ENCODE measurements around the gene PLAAT5.
A peak's percentile ranks its signal among the peaks of the same experiment; 100 is the strongest.

Gene PLAAT5

GRCh38 chr11:63505857-63506528, 15.0 kb upstream of the PLAAT5 start, which contains the start of gene LGALS12:
Gene LGALS12, plus strand, starts transcription at chr11:63506084. Its CDS starts 375 bp downstream, at chr11:63506459.
- no peak for TF ChIP-seq CTCF (IDR thresholded peaks at IDR 0.05; ENCODE audit: low read depth, low read length)
- in situ Hi-C loops (cut with HindIII; ENCODE audit: low sequenced_read_pairs), result no loop called here
- DNase-seq (ENCODE audit: low read depth, low spot score), result peak; percentile 20
- no peak within 1 kb of the TSS for H3K4me3 ChIP-seq (ENCODE audit: low read depth, low read length)

- in situ Hi-C loops (cut with HindIII; ENCODE audit: low sequenced_read_pairs), result no loop called here
- DNase-seq (ENCODE audit: low read depth, low spot score), result no peak
- no peak for TF ChIP-seq CTCF (IDR thresholded peaks at IDR 0.05; ENCODE audit: low read depth, low read length)
- H3K4me3 ChIP-seq (ENCODE audit: low read depth, low read length), result no peak overlapping the region
Measured at GRCh38 chr11:63504933-63505586, 14.1 kb upstream of the PLAAT5 start.

GRCh38 chr11:63504054-63504453, 13.1 kb upstream of the PLAAT5 start:
- no peak overlapping the region for H3K4me3 ChIP-seq (ENCODE audit: low read depth, low read length)
- no peak for DNase-seq (ENCODE audit: low read depth, low spot score)
- no peak for TF ChIP-seq CTCF (IDR thresholded peaks at IDR 0.05; ENCODE audit: low read depth, low read length)
- in situ Hi-C loops (cut with HindIII; ENCODE audit: low sequenced_read_pairs), result no loop called here

GRCh38 chr11:63503492-63503891, 12.5 kb upstream of the PLAAT5 start:
- in situ Hi-C loops (cut with HindIII; ENCODE audit: low sequenced_read_pairs), result no loop called here
- no peak for DNase-seq (ENCODE audit: low read depth, low spot score)

GRCh38 chr11:63502252-63502820, 11.4 kb upstream of the PLAAT5 start:
- no peak overlapping the region for H3K4me3 ChIP-seq (ENCODE audit: low read depth, low read length)
- in situ Hi-C loops (cut with HindIII; ENCODE audit: low sequenced_read_pairs), result no loop called here
- no peak for DNase-seq (ENCODE audit: low read depth, low spot score)
- no peak for TF ChIP-seq CTCF (IDR thresholded peaks at IDR 0.05; ENCODE audit: low read depth, low read length)

More at GRCh38 chr11:63503492-63503891, 12.5 kb upstream of the PLAAT5 start:
- TF ChIP-seq CTCF (IDR thresholded peaks at IDR 0.05; ENCODE audit: low read depth, low read length), result no peak
- no peak overlapping the region for H3K4me3 ChIP-seq (ENCODE audit: low read depth, low read length)

GRCh38 chr11:63501236-63501635, 10.3 kb upstream of the PLAAT5 start:
- no peak for DNase-seq (ENCODE audit: low read depth, low spot score)
- no peak overlapping the region for H3K4me3 ChIP-seq (ENCODE audit: low read depth, low read length)
- no peak for TF ChIP-seq CTCF (IDR thresholded peaks at IDR 0.05; ENCODE audit: low read depth, low read length)
- in situ Hi-C loops (cut with HindIII; ENCODE audit: low sequenced_read_pairs), result no loop called here
